ENCODE results near the gene EFCAB13. TPM values are rescaled to one million over a fixed set of nuclear protein-coding genes. Genes with fewer than 3 reads are reported as not detected.

Gene EFCAB13
- total RNA-seq, 1 experiment from 2014 or later: not detected

GRCh38 chr17:47332287-47332686, 8.5 kb downstream of the EFCAB13 start:
- Histone ChIP-seq H3K36me3 (ENCODE audit: insufficient read depth, low read length, poor library complexity, severe bottlenecking) (no peaks in the 10 kb centered on the region), H3K27me3 (replicated peaks; ENCODE audit: insufficient read depth, low read depth, low read length, poor library complexity) (no peaks in the 10 kb centered on the region), H3K4me1 (ENCODE audit: insufficient read depth, low read length, poor library complexity, severe bottlenecking) (no peaks in the 10 kb centered on the region), H3K9me3 (ENCODE audit: low read depth, low read length, poor library complexity, severe bottlenecking) (no peaks in the 10 kb centered on the region), H3K27ac (ENCODE audit: low read depth, low read length, poor library complexity, severe bottlenecking) (no peak overlapping the region), H3K4me3 (ENCODE audit: low read depth, low read length, poor library complexity, severe bottlenecking) (no peak overlapping the region)
- TF ChIP-seq, protein P1, sequence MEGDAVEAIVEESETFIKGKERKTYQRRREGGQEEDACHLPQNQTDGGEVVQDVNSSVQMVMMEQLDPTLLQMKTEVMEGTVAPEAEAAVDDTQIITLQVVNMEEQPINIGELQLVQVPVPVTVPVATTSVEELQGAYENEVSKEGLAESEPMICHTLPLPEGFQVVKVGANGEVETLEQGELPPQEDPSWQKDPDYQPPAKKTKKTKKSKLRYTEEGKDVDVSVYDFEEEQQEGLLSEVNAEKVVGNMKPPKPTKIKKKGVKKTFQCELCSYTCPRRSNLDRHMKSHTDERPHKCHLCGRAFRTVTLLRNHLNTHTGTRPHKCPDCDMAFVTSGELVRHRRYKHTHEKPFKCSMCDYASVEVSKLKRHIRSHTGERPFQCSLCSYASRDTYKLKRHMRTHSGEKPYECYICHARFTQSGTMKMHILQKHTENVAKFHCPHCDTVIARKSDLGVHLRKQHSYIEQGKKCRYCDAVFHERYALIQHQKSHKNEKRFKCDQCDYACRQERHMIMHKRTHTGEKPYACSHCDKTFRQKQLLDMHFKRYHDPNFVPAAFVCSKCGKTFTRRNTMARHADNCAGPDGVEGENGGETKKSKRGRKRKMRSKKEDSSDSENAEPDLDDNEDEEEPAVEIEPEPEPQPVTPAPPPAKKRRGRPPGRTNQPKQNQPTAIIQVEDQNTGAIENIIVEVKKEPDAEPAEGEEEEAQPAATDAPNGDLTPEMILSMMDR (conservative IDR thresholded peaks at IDR 0.05; ENCODE audit: low read depth, low read length): no peak
- no peak for TF ChIP-seq EZH2 (IDR thresholded peaks at IDR 0.05; ENCODE audit: borderline replicate concordance, low read depth, low read length, poor library complexity, severe bottlenecking)
- BruUV-seq (replicated peaks): no TSS peak
- intact Hi-C loops (cut with micrococcal nuclease; ENCODE audit: unreplicated experiment): no loop called here
- ChIA-PET POLR2A (ENCODE audit: low non-redundant PET) (no interaction called here), CTCF (no interaction called here)
- no peak for DNase-seq (ENCODE audit: low spot score)

- Histone ChIP-seq H3K27ac (ENCODE audit: low read depth, low read length, poor library complexity, severe bottlenecking) (no peak overlapping the region), H3K36me3 (ENCODE audit: insufficient read depth, low read length, poor library complexity, severe bottlenecking) (no peaks in the 10 kb centered on the region), H3K9me3 (ENCODE audit: low read depth, low read length, poor library complexity, severe bottlenecking) (no peaks in the 10 kb centered on the region), H3K27me3 (replicated peaks; ENCODE audit: insufficient read depth, low read depth, low read length, poor library complexity) (no peaks in the 10 kb centered on the region), H3K4me3 (ENCODE audit: low read depth, low read length, poor library complexity, severe bottlenecking) (no peak overlapping the region), H3K4me1 (ENCODE audit: insufficient read depth, low read length, poor library complexity, severe bottlenecking) (no peaks in the 10 kb centered on the region)
- TF ChIP-seq EZH2 (IDR thresholded peaks at IDR 0.05; ENCODE audit: borderline replicate concordance, low read depth, low read length, poor library complexity, severe bottlenecking): no peak
- TF ChIP-seq, protein P1 (conservative IDR thresholded peaks at IDR 0.05; ENCODE audit: low read depth, low read length): no peak
- CTCF ChIA-PET: no interaction called here
- intact Hi-C loops (cut with micrococcal nuclease; ENCODE audit: unreplicated experiment): no loop called here
- BruUV-seq (replicated peaks): no TSS peak
- peak; percentile 1 for DNase-seq (ENCODE audit: low spot score)
- POLR2A ChIA-PET (ENCODE audit: low non-redundant PET): no interaction called here
Measured at GRCh38 chr17:47335101-47335936, 11.6 kb downstream of the EFCAB13 start.

- no TSS peak for BruUV-seq (replicated peaks)
- ChIA-PET CTCF (no interaction called here), POLR2A (ENCODE audit: low non-redundant PET) (no interaction called here)
- no peak overlapping the region for H3K27ac ChIP-seq (ENCODE audit: low read depth, low read length, poor library complexity, severe bottlenecking)
- intact Hi-C loops (cut with micrococcal nuclease; ENCODE audit: unreplicated experiment): no loop called here
- TF ChIP-seq EZH2 (IDR thresholded peaks at IDR 0.05; ENCODE audit: borderline replicate concordance, low read depth, low read length, poor library complexity, severe bottlenecking): no peak
- H3K4me3 ChIP-seq (ENCODE audit: low read depth, low read length, poor library complexity, severe bottlenecking): no peak overlapping the region
- H3K4me1 ChIP-seq (ENCODE audit: insufficient read depth, low read length, poor library complexity, severe bottlenecking): no peaks in the 10 kb centered on the region
- H3K27me3 ChIP-seq (replicated peaks; ENCODE audit: insufficient read depth, low read depth, low read length, poor library complexity): peaks cover under 1% of the 10 kb centered on the region
- DNase-seq (ENCODE audit: low spot score): no peak
- H3K9me3 ChIP-seq (ENCODE audit: low read depth, low read length, poor library complexity, severe bottlenecking): no peaks in the 10 kb centered on the region
- no peaks in the 10 kb centered on the region for H3K36me3 ChIP-seq (ENCODE audit: insufficient read depth, low read length, poor library complexity, severe bottlenecking)
Measured at GRCh38 chr17:47338026-47338425, 14.3 kb downstream of the EFCAB13 start.

DNA sequence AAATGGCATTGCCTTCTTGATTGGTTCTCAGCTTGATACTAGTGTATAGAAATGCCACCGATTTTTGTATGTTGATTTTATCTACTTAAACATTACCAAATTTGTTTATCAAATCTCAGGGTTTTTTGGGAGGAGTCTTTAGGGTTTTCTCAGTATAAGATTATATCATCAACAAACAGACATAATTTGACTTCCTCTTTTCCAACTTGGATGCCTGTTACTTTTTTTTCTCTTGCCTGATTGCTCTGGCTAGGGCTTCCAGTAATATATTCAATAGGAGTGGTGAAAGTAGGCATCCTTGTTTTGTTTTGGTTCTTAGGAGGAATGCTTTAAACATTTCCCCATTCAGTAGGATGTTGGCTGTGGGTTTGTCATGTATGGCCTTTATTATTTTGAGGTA, 29.1 kb downstream of the EFCAB13 start:
- no peaks in the 10 kb centered on the region for H3K4me1 ChIP-seq (ENCODE audit: insufficient read depth, low read length, poor library complexity, severe bottlenecking)
- BruUV-seq (replicated peaks): no TSS peak
- intact Hi-C loops (cut with micrococcal nuclease; ENCODE audit: unreplicated experiment): no loop called here
- TF ChIP-seq, protein P1 (conservative IDR thresholded peaks at IDR 0.05; ENCODE audit: low read depth, low read length): no peak
- TF ChIP-seq EZH2 (IDR thresholded peaks at IDR 0.05; ENCODE audit: borderline replicate concordance, low read depth, low read length, poor library complexity, severe bottlenecking): no peak
- no peak overlapping the region for H3K4me3 ChIP-seq (ENCODE audit: low read depth, low read length, poor library complexity, severe bottlenecking)
- no peaks in the 10 kb centered on the region for H3K9me3 ChIP-seq (ENCODE audit: low read depth, low read length, poor library complexity, severe bottlenecking)
- no peaks in the 10 kb centered on the region for H3K27me3 ChIP-seq (replicated peaks; ENCODE audit: insufficient read depth, low read depth, low read length, poor library complexity)
- no peak for DNase-seq (ENCODE audit: low spot score)
- H3K27ac ChIP-seq (ENCODE audit: low read depth, low read length, poor library complexity, severe bottlenecking): no peak overlapping the region
- POLR2A ChIA-PET (ENCODE audit: low non-redundant PET): no interaction called here
- H3K36me3 ChIP-seq (ENCODE audit: insufficient read depth, low read length, poor library complexity, severe bottlenecking): no peaks in the 10 kb centered on the region
- CTCF ChIA-PET: no interaction called here
